ENCODE data around the gene CCDC57.

GRCh38 chr17:82227629-82228277 is 15.1 kb upstream of the CCDC57 start:
- TF ChIP-seq, protein P1, sequence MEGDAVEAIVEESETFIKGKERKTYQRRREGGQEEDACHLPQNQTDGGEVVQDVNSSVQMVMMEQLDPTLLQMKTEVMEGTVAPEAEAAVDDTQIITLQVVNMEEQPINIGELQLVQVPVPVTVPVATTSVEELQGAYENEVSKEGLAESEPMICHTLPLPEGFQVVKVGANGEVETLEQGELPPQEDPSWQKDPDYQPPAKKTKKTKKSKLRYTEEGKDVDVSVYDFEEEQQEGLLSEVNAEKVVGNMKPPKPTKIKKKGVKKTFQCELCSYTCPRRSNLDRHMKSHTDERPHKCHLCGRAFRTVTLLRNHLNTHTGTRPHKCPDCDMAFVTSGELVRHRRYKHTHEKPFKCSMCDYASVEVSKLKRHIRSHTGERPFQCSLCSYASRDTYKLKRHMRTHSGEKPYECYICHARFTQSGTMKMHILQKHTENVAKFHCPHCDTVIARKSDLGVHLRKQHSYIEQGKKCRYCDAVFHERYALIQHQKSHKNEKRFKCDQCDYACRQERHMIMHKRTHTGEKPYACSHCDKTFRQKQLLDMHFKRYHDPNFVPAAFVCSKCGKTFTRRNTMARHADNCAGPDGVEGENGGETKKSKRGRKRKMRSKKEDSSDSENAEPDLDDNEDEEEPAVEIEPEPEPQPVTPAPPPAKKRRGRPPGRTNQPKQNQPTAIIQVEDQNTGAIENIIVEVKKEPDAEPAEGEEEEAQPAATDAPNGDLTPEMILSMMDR (IDR thresholded peaks at IDR 0.05), result no peak
- TF ChIP-seq POLR2A (IDR thresholded peaks at IDR 0.05), result no peak

All from esophagus squamous epithelium (tissue), 4 donors.